A549 (cell line): ENCODE results near the gene ARPP21. TPM values are rescaled to one million over a fixed set of nuclear protein-coding genes. Genes with fewer than 3 reads are reported as not detected.

ENCODE experiments used
- ATAC-seq, 2 experiments: fragments of 200-7000 bp in 1 of 2; fragments of >200 bp in 1 of 2; cut with Nextera tagmentation in 1 of 2; cut with Tn5 transposase in 1 of 2; 3 replicates each; pipeline versions ENCODE4 v1.8.0 to v1.9.1; 2018 to 2020; ENCODE audit warnings: mild to moderate bottlenecking in 1 of 2, moderate library complexity in 1 of 2
- CTCF ChIA-PET: fragments of 300-600 bp; sonication (Branson Sonifier 250); formaldehyde crosslinking; extraction: SDS; loops from one replicate; lab custom pipeline; 2021; ENCODE audit warnings: antibody characterized with exemption, inconsistent platforms; lab: Yijun Ruan, JAX
- POLR2A ChIA-PET: fragments of 350-600 bp; formaldehyde crosslinking; extraction: SDS; loops from one replicate; lab custom pipeline; 2021; ENCODE audit warnings: antibody characterized with exemption, inconsistent platforms; lab: Yijun Ruan, JAX
- DNase-seq, 2 experiments: peaks; one replicate each; pipeline versions ENCODE4 v3.0.0 to v3.0.0-alpha.2; 2011 to 2016; ENCODE audit warnings: low read depth in 1 of 2, low spot score in 1 of 2
- FAIRE-seq: peaks from 2 replicates; lab custom pipeline; 2011; peaks lifted over from hg19 to GRCh38; lab: Jason Lieb, UNC
- H3K27ac ChIP-seq, 2 experiments: fragments of >200 bp; sonication (Bioruptor Twin); formaldehyde crosslinking; 3 replicates each; pipeline ENCODE4 v1.5.1; 2016 to 2017
- H3K4me1 ChIP-seq: fragments of >200 bp; sonication (Bioruptor Twin); formaldehyde crosslinking; 3 replicates; pipeline ENCODE4 v1.6.1; 2016
- H3K4me2 ChIP-seq: fragments of >200 bp; sonication (Bioruptor Twin); formaldehyde crosslinking; 3 replicates; pipeline ENCODE4 v1.6.1; 2016
- H3K4me3 ChIP-seq: fragments of >200 bp; sonication (Bioruptor Twin); formaldehyde crosslinking; 3 replicates; pipeline ENCODE4 v1.5.1; 2016
- H3K9me3 ChIP-seq: fragments of >200 bp; sonication (Bioruptor Twin); formaldehyde crosslinking; 3 replicates; pipeline ENCODE4 v1.6.1; 2016
- CBX8 ChIP-seq: fragments of 200-600 bp; sonication (generic); IDR thresholded peaks from 2 replicates; pipeline ENCODE4 v1.6.1; 2016
- CHD2 ChIP-seq: fragments of 150-350 bp; IDR thresholded peaks from 2 replicates; pipeline ENCODE4 v1.6.1; 2014; ENCODE audit warnings: low read length; ENCODE audit not compliant: partially characterized antibody
- CHD4 ChIP-seq: fragments of 200-600 bp; sonication (generic); IDR thresholded peaks from 2 replicates; pipeline ENCODE4 v1.6.1; 2016; ENCODE audit warnings: antibody characterized with exemption, mild to moderate bottlenecking, borderline replicate concordance
- E2F6 ChIP-seq: IDR thresholded peaks from 2 replicates; pipeline ENCODE4 v1.6.1; 2012; ENCODE audit warnings: low read depth, borderline replicate concordance
- EHMT2 ChIP-seq: fragments of 200-600 bp; sonication (generic); IDR thresholded peaks from 2 replicates; pipeline ENCODE4 v1.6.1; 2016; ENCODE audit warnings: antibody characterized with exemption, low read depth, mild to moderate bottlenecking, moderate library complexity
- ELK1 ChIP-seq: fragments of 150-350 bp; IDR thresholded peaks from 2 replicates; pipeline ENCODE4 v1.6.1; 2014; ENCODE audit warnings: low read depth, mild to moderate bottlenecking, low read length
- FOSB ChIP-seq: fragments of 250-450 bp; sonication (Bioruptor Pico); IDR thresholded peaks from 2 replicates; pipeline ENCODE4 v1.5.0; 2020; ENCODE audit warnings: mild to moderate bottlenecking, moderate library complexity
- GATA3 ChIP-seq: IDR thresholded peaks from 2 replicates; pipeline ENCODE4 v1.6.1; 2012; ENCODE audit warnings: borderline replicate concordance
- HDAC2 ChIP-seq: fragments of 200-600 bp; sonication (generic); IDR thresholded peaks from 2 replicates; pipeline ENCODE4 v1.6.1; 2016
- HOXA7 ChIP-seq: fragments of 250-450 bp; sonication (Bioruptor Pico); IDR thresholded peaks from 2 replicates; pipeline ENCODE4 v1.5.0; 2020; ENCODE audit warnings: mild to moderate bottlenecking, moderate library complexity
- HOXB13 ChIP-seq: fragments of 250-450 bp; sonication (Bioruptor Pico); IDR thresholded peaks from 2 replicates; pipeline ENCODE4 v1.5.0; 2020; ENCODE audit warnings: low read depth, mild to moderate bottlenecking, moderate library complexity
- KDM1A ChIP-seq: fragments of 200-600 bp; sonication (generic); IDR thresholded peaks from 2 replicates; pipeline ENCODE4 v1.6.1; 2016; ENCODE audit warnings: low read depth, mild to moderate bottlenecking
- MAFK ChIP-seq: fragments of 450-650 bp; IDR thresholded peaks from 2 replicates; pipeline ENCODE4 v1.6.1; 2014; ENCODE audit not compliant: partially characterized antibody
- MAZ ChIP-seq: fragments of 150-350 bp; IDR thresholded peaks from 2 replicates; pipeline ENCODE4 v1.6.1; 2014; ENCODE audit warnings: antibody characterized with exemption, low read depth, low read length, borderline replicate concordance
- NFE2L2 ChIP-seq: fragments of 150-350 bp; conservative IDR thresholded peaks from 2 replicates; pipeline ENCODE4 v1.6.1; 2014; ENCODE audit warnings: low read length
- NPAS2 ChIP-seq: fragments of 250-450 bp; sonication (Bioruptor Pico); IDR thresholded peaks from 2 replicates; pipeline ENCODE4 v1.8.0; 2022; ENCODE audit warnings: mild to moderate bottlenecking, moderate library complexity, borderline replicate concordance
- PBX3 ChIP-seq: IDR thresholded peaks from 2 replicates; pipeline ENCODE4 v1.6.1; 2012
- POLR2A ChIP-seq: IDR thresholded peaks from 2 replicates; pipeline ENCODE4 v1.6.1; 2012; ENCODE audit warnings: mild to moderate bottlenecking, low read length
- POLR2AphosphoS2 ChIP-seq: conservative IDR thresholded peaks from 2 replicates; pipeline ENCODE4 v1.6.1; 2012; ENCODE audit warnings: low read length, improper control_type of control experiment, inconsistent platforms
- RAD21 ChIP-seq, 2 experiments: fragments of >200 bp in 1 of 2; sonication (Bioruptor Twin) in 1 of 2; formaldehyde crosslinking in 1 of 2; IDR thresholded peaks in 1 of 2; conservative IDR thresholded peaks in 1 of 2; 2 replicates in 1 of 2; 3 replicates in 1 of 2; pipeline ENCODE4 v1.6.1; 2012 to 2018; ENCODE audit warnings: inconsistent platforms in 1 of 2
- SREBF2 ChIP-seq: fragments of 450-650 bp; IDR thresholded peaks from 2 replicates; pipeline ENCODE4 v1.6.1; 2014; ENCODE audit warnings: mild to moderate bottlenecking, moderate library complexity
- TFCP2L1 ChIP-seq: fragments of 250-450 bp; sonication (Bioruptor Pico); IDR thresholded peaks from 2 replicates; pipeline ENCODE4 v1.5.0; 2021; ENCODE audit warnings: mild to moderate bottlenecking
- TP53 ChIP-seq: fragments of 250-450 bp; sonication (Bioruptor Pico); IDR thresholded peaks from 2 replicates; pipeline ENCODE4 v1.5.0; 2021; ENCODE audit warnings: mild to moderate bottlenecking, moderate library complexity
- USF2 ChIP-seq: fragments of 450-650 bp; IDR thresholded peaks from 2 replicates; pipeline ENCODE4 v1.6.1; 2014; ENCODE audit warnings: antibody characterized with exemption
- ZC3H11A ChIP-seq: fragments of 450-650 bp; IDR thresholded peaks from 2 replicates; pipeline ENCODE4 v1.6.1; 2014; ENCODE audit warnings: antibody characterized with exemption, mild to moderate bottlenecking
- ZFP36 ChIP-seq: fragments of 450-650 bp; IDR thresholded peaks from 2 replicates; pipeline ENCODE4 v1.6.1; 2014; ENCODE audit warnings: borderline replicate concordance; ENCODE audit not compliant: partially characterized antibody
- ZSCAN20 ChIP-seq: fragments of 250-450 bp; sonication (Bioruptor Pico); IDR thresholded peaks from 2 replicates; pipeline ENCODE4 v1.8.0; 2022; ENCODE audit warnings: mild to moderate bottlenecking, moderate library complexity
- WGBS: methylation state at CpG from one replicate; pipeline ENCODE4 v1.1.6; 2017; ENCODE audit errors: missing lambda C conversion rate; 5-methylcytosine and 5-hydroxymethylcytosine counted together
- polyA plus RNA-seq, 4 experiments: library from polyadenylated mRNA; depleted of rRNA in 3 of 4; stranded (reverse); fragments of >200 nt; fragmentation: RNase III in 1 of 4; extraction: RNeasy Plus Mini Kit Qiagen cat#74134 plus additional on column Dnase treatment in 1 of 4; gene quantifications; 2 replicates in 3 of 4; 3 replicates in 1 of 4; pipeline ENCODE4 v1.2.3, GENCODE V29; 2011 to 2017
- TF ChIP-seq, protein P1 (sequence below): fragments of >200 bp; sonication (Bioruptor Twin); formaldehyde crosslinking; IDR thresholded peaks from 3 replicates; pipeline ENCODE4 v1.5.1; 2016
- TF ChIP-seq, protein P2 (sequence below): fragments of >200 bp; sonication (Bioruptor Twin); formaldehyde crosslinking; IDR thresholded peaks from 2 replicates; pipeline ENCODE4 v1.6.1; 2016

ARPP21 gene
- polyA plus RNA-seq, 2 of the 4 experiments (the other 2 are of a cell fraction): 0.03 TPM; not detected in 1

GRCh38 chr3:35733341-35733740, 94.0 kb downstream of the ARPP21 start:
- ATAC-seq (no peak), FAIRE-seq (no peak), DNase-seq (no peak)
- Histone ChIP-seq H3K9me3 (no peaks in the 10 kb centered on the region), H3K4me2 (no peak overlapping the region), H3K4me1 (no peaks in the 10 kb centered on the region), H3K4me3 (no peak overlapping the region), H3K27ac (no peak overlapping the region)
- TF ChIP-seq FOSB (CRISPR knock-in tag) (no peak), HDAC2 (no peak), MAFK (no peak), USF2 (no peak), POLR2AphosphoS2 (no peak), ELK1 (no peak), KDM1A (no peak), NPAS2 (CRISPR knock-in tag) (no peak), ZSCAN20 (no peak), ZFP36 (no peak), EHMT2 (no peak), MAZ (no peak), CHD4 (no peak), GATA3 (no peak), ZC3H11A (no peak), HOXA7 (no peak), SREBF2 (no peak)
- TF ChIP-seq, protein P1, sequence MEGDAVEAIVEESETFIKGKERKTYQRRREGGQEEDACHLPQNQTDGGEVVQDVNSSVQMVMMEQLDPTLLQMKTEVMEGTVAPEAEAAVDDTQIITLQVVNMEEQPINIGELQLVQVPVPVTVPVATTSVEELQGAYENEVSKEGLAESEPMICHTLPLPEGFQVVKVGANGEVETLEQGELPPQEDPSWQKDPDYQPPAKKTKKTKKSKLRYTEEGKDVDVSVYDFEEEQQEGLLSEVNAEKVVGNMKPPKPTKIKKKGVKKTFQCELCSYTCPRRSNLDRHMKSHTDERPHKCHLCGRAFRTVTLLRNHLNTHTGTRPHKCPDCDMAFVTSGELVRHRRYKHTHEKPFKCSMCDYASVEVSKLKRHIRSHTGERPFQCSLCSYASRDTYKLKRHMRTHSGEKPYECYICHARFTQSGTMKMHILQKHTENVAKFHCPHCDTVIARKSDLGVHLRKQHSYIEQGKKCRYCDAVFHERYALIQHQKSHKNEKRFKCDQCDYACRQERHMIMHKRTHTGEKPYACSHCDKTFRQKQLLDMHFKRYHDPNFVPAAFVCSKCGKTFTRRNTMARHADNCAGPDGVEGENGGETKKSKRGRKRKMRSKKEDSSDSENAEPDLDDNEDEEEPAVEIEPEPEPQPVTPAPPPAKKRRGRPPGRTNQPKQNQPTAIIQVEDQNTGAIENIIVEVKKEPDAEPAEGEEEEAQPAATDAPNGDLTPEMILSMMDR: no peak
- POLR2A ChIA-PET: no interaction called here
- CTCF ChIA-PET: no interaction called here
- WGBS: 58% methylated on average over 9 of the region's 9 CpGs

GRCh38 chr3:35733864-35734263, 94.5 kb downstream of the ARPP21 start:
- ChIA-PET CTCF (no interaction called here), POLR2A (no interaction called here)
- no peak for DNase-seq
- H3K4me1 ChIP-seq: no peaks in the 10 kb centered on the region
- no peak overlapping the region for H3K4me2 ChIP-seq
- 71% methylated on average over 2 of the region's 2 CpGs for WGBS
- no peak overlapping the region for H3K4me3 ChIP-seq
- TF ChIP-seq, protein P2, sequence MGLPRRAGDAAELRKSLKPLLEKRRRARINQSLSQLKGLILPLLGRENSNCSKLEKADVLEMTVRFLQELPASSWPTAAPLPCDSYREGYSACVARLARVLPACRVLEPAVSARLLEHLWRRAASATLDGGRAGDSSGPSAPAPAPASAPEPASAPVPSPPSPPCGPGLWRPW: no peak
- TF ChIP-seq E2F6 (no peak), HOXA7 (no peak), CHD2 (no peak), TFCP2L1 (CRISPR knock-in tag) (no peak), RAD21 (conservative IDR thresholded peaks at IDR 0.05 in 1 of 2, IDR thresholded peaks at IDR 0.05 in 1 of 2) (no peak), KDM1A (no peak), NFE2L2 (no peak), POLR2A (no peak), CBX8 (no peak), CHD4 (no peak), MAFK (no peak), HOXB13 (CRISPR knock-in tag) (no peak), TP53 (CRISPR knock-in tag) (no peak), ZC3H11A (no peak), POLR2AphosphoS2 (no peak), PBX3 (no peak)
- no peak for FAIRE-seq
- ATAC-seq: no peak
- no peak overlapping the region for H3K27ac ChIP-seq
- no peaks in the 10 kb centered on the region for H3K9me3 ChIP-seq
